ENCODE data around the gene VAMP7. TPM values are rescaled to one million over a fixed set of nuclear protein-coding genes. Genes with fewer than 3 reads are reported as not detected.
"Not testable (repeated sequence)": the region's sequence is repeated elsewhere in the genome, so short reads cannot be mapped to it uniquely, and the experiment has no call there.

VAMP7 gene
- total RNA-seq, 2 experiments from 2014 or later: 33.5 to 34.4 TPM

DNA sequence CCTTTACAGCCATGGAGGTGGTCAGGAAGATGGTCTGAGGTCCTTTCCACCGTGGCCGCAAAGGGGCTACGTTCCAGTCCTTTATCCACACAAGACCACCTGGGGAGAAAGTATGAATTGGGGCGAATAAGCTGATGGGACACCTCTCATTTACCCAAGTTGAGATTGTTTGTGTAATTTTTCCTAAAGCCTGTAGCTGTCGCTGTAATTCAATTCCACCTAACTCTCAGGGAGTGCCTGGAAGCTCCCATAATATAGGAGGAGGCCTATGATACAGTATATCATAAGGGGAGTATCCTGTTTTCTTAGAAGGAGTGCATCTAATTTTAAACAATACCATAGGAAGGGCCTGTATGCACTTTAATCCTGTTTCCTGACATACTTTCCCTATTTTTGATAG lies 90.5 kb downstream of the VAMP7 start:
- intact Hi-C loops (cut with micrococcal nuclease); H3K4me3 Mint-ChIP-seq; CTCF ChIA-PET; DNase-seq; H3K4me1 Mint-ChIP-seq (ENCODE audit: low read depth); H3K36me3 Mint-ChIP-seq (ENCODE audit: low read depth); H3K27ac Mint-ChIP-seq: not testable (repeated sequence)
- peaks cover 12% of the 10 kb centered on the region for H3K9me3 Mint-ChIP-seq
- H3K27me3 Mint-ChIP-seq (ENCODE audit: low read depth): peaks cover 29% of the 10 kb centered on the region

DNA sequence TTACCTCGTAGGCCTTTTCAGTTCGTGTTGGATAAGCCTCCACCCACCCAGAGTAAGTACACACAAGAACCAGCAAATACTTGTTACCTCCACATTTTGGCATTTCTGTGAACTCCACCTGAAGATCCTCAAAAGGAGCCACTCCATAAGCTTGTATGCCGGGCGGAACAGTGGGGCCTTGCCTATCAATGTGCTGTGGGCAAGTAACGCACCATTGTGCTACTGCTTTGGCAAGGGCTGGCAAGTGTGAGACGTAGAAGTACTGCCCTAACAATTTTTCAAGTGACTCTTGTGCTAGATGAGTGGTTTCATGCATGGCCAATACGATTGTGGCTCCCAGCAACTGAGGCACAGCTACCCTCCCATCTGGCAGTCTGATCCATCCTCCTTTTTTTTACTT lies 91.1 kb downstream of the VAMP7 start:
- DNase-seq; intact Hi-C loops (cut with micrococcal nuclease); H3K36me3 Mint-ChIP-seq (ENCODE audit: low read depth); H3K4me3 Mint-ChIP-seq; H3K4me1 Mint-ChIP-seq (ENCODE audit: low read depth); CTCF ChIA-PET; H3K27ac Mint-ChIP-seq: not testable (repeated sequence)
- Mint-ChIP-seq H3K27me3 (ENCODE audit: low read depth) (peaks cover 25% of the 10 kb centered on the region), H3K9me3 (peaks cover 12% of the 10 kb centered on the region)

DNA sequence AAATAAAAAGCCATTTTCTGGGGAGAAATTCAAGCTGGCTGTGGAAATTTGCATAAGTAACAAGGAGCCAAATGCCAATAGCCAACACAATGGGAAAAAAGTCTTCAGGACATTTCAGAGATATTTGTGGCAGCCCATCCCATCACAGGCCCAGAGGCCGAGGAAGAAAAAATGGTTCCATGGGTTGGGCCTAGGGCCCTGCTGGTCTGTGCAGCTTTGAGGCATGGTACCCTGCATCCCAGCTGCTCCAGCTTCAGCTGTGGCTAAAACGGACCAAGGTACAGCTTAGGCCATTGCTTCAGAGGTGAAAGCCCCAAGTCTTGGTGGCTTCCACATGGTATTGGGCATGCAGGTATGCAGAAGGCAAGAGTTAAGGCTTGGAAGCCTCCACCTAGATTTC lies 102.2 kb downstream of the VAMP7 start:
- CTCF ChIA-PET: no interaction called here
- intact Hi-C loops (cut with micrococcal nuclease): no loop called here
- Mint-ChIP-seq H3K9me3 (peaks cover 4% of the 10 kb centered on the region), H3K4me1 (ENCODE audit: low read depth) (no peaks in the 10 kb centered on the region), H3K27me3 (ENCODE audit: low read depth) (peaks cover 2% of the 10 kb centered on the region), H3K27ac (no peak overlapping the region), H3K4me3 (no peak overlapping the region), H3K36me3 (ENCODE audit: low read depth) (no peaks in the 10 kb centered on the region)
- DNase-seq: no peak

DNA sequence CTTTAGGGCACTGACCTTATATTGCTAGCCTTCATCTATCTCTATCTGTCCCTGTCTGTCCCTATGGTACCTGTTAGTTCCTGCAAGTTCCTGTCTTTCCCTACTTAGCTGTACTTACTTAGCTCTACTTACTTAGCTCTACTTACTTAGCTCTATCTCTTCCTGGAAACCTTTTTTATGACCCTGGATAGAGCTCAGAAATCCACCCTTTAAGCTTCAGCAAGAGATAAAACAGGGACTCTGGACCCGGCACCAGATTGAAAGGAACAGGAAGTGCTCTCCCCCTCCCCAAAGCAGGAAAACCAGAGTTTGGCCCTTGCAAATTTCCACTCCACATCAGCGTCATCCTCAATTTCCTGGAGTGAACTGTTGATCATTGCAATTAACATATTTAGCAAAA lies 104.1 kb downstream of the VAMP7 start:
- Mint-ChIP-seq H3K27ac (no peak overlapping the region), H3K4me1 (ENCODE audit: low read depth) (no peaks in the 10 kb centered on the region), H3K36me3 (ENCODE audit: low read depth) (no peaks in the 10 kb centered on the region), H3K4me3 (no peak overlapping the region), H3K27me3 (ENCODE audit: low read depth) (peaks cover 3% of the 10 kb centered on the region), H3K9me3 (peaks cover 4% of the 10 kb centered on the region)
- intact Hi-C loops (cut with micrococcal nuclease): no loop called here
- no peak for DNase-seq
- CTCF ChIA-PET: no interaction called here

DNA sequence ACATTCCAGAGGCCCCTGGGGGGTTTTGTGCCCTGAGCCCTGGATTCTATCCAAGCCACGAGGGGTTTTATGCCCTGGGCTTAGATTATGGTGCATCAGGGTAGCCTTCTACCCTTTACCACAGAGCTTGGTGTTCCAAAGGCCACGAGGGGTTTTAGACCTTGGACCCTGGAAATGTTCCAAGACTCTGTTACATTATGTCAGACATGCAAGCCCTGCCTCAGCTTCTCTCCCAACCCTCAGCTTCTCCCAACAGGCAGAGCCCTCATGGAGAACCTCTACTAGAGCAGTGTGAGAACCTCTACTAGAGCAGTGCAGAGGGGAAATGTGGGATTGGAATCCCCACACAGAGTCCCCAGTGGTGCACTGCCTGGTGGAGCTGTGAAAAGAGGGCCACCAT lies 105.8 kb downstream of the VAMP7 start:
- H3K27me3 Mint-ChIP-seq (ENCODE audit: low read depth); DNase-seq; intact Hi-C loops (cut with micrococcal nuclease); H3K4me1 Mint-ChIP-seq (ENCODE audit: low read depth); H3K9me3 Mint-ChIP-seq; H3K36me3 Mint-ChIP-seq (ENCODE audit: low read depth); H3K27ac Mint-ChIP-seq; H3K4me3 Mint-ChIP-seq; CTCF ChIA-PET: not testable (repeated sequence)

DNA sequence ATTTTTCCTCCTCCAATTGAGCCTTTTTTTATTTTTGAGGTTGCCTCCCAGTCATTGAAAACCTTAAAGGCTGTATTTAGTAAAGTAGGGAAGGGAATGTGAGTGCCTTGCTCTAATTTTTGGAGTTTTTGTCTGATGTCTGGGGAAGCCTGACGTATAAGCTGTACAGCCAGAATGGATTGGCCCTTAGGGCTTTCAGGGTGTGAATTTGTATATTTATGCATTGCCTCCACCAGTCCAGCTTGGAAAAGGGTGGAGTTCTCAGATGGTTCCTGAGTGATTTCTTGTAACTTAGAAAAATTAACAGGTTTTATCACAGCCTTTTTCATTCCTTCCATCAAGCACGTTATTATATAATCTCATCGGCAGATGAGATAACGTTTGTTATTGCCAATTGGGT lies 107.7 kb downstream of the VAMP7 start:
- H3K9me3 Mint-ChIP-seq: no peaks in the 10 kb centered on the region

More for the DNA sequence above, 107.7 kb downstream of the VAMP7 start:
- DNase-seq: no peak
- CTCF ChIA-PET: no interaction called here
- H3K4me1 Mint-ChIP-seq (ENCODE audit: low read depth): no peaks in the 10 kb centered on the region
- H3K36me3 Mint-ChIP-seq (ENCODE audit: low read depth): no peaks in the 10 kb centered on the region
- H3K27me3 Mint-ChIP-seq (ENCODE audit: low read depth): peaks cover 3% of the 10 kb centered on the region
- no peak overlapping the region for H3K27ac Mint-ChIP-seq
- intact Hi-C loops (cut with micrococcal nuclease): no loop called here
- no peak overlapping the region for H3K4me3 Mint-ChIP-seq

Other genes starting within 250 kb of the VAMP7 start
- gene IL9R, start 116.4 kb downstream of the VAMP7 start, total RNA-seq: 1 to 10 TPM; 1.0 to 1.5 TPM

Measured in activated naive CD4-positive, alpha-beta T cell treated with anti-CD3 and anti-CD28 coated beads for 36 hours (primary cell).